ENCODE measurements around the gene HAUS8.

DNA sequence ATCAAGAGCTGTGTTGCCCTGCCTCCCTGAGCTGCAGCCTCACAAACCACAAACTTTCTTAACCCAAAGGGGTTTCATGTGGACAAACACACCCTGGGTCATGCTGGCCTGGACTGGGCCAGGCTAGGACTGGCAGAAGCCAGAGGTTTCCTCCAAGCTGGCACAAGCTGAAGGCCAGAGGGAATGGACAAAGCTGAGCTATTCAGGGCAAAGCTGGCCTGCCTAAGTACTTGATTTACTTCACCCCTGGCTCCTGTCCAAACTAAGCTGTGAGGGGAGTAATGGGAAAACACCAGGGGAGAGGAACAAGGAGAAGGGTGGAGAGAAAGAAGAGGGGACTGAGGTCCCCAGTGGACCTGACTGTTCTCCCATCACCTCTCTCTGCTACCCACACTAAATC, 54.9 kb downstream of the HAUS8 start:
- TF ChIP-seq, protein P1, sequence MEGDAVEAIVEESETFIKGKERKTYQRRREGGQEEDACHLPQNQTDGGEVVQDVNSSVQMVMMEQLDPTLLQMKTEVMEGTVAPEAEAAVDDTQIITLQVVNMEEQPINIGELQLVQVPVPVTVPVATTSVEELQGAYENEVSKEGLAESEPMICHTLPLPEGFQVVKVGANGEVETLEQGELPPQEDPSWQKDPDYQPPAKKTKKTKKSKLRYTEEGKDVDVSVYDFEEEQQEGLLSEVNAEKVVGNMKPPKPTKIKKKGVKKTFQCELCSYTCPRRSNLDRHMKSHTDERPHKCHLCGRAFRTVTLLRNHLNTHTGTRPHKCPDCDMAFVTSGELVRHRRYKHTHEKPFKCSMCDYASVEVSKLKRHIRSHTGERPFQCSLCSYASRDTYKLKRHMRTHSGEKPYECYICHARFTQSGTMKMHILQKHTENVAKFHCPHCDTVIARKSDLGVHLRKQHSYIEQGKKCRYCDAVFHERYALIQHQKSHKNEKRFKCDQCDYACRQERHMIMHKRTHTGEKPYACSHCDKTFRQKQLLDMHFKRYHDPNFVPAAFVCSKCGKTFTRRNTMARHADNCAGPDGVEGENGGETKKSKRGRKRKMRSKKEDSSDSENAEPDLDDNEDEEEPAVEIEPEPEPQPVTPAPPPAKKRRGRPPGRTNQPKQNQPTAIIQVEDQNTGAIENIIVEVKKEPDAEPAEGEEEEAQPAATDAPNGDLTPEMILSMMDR (conservative IDR thresholded peaks at IDR 0.05; ENCODE audit: low read depth, low read length): no peak
- TF ChIP-seq, protein P2, sequence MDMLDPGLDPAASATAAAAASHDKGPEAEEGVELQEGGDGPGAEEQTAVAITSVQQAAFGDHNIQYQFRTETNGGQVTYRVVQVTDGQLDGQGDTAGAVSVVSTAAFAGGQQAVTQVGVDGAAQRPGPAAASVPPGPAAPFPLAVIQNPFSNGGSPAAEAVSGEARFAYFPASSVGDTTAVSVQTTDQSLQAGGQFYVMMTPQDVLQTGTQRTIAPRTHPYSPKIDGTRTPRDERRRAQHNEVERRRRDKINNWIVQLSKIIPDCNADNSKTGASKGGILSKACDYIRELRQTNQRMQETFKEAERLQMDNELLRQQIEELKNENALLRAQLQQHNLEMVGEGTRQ (IDR thresholded peaks at IDR 0.05; ENCODE audit: low read depth, low read length): no peak
- TF ChIP-seq RAD21 (IDR thresholded peaks at IDR 0.05; ENCODE audit: low read length): no peak
- TF ChIP-seq RCOR1 (IDR thresholded peaks at IDR 0.05; ENCODE audit: insufficient replicate concordance, low read length): no peak
